ENCODE results near the gene ZPBP2. TPM values are rescaled to one million over a fixed set of nuclear protein-coding genes. Genes with fewer than 3 reads are reported as not detected.
"Not testable (repeated sequence)": the region's sequence is repeated elsewhere in the genome, so short reads cannot be mapped to it uniquely, and the experiment has no call there.

The ZPBP2 gene
- total RNA-seq, 1 donor from 2014 or later = not detected

GRCh38 chr17:39899215-39899614, 31.2 kb downstream of the ZPBP2 start:
- Histone ChIP-seq H3K4me1 (no peaks in the 10 kb centered on the region), H3K27ac (no peak overlapping the region), H3K9me3 (no peaks in the 10 kb centered on the region), H3K36me3 (no peaks in the 10 kb centered on the region), H3K27me3 (no peaks in the 10 kb centered on the region), H3K4me3 (no peak overlapping the region)
- ATAC-seq = no peak
- no peak for TF ChIP-seq CTCF (IDR thresholded peaks at IDR 0.05)
- DNase-seq = no peak
- intact Hi-C loops (cut with DNase I) = no loop called here

GRCh38 chr17:39902027-39902426, 34.0 kb downstream of the ZPBP2 start:
- H3K4me3 ChIP-seq; intact Hi-C loops (cut with DNase I); H3K9me3 ChIP-seq; DNase-seq; H3K4me1 ChIP-seq; H3K27ac ChIP-seq; H3K27me3 ChIP-seq; ATAC-seq; H3K36me3 ChIP-seq: not testable (repeated sequence)

- no peak for ATAC-seq
Measured at GRCh38 chr17:39903158-39903884, 35.3 kb downstream of the ZPBP2 start.

GRCh38 chr17:39904990-39905288, 36.9 kb downstream of the ZPBP2 start:
- DNase-seq = no peak
- no peak overlapping the region for H3K27ac ChIP-seq
- no peaks in the 10 kb centered on the region for H3K9me3 ChIP-seq
- H3K4me1 ChIP-seq = no peaks in the 10 kb centered on the region
- no peaks in the 10 kb centered on the region for H3K36me3 ChIP-seq
- no peak for ATAC-seq
- H3K27me3 ChIP-seq = no peaks in the 10 kb centered on the region
- intact Hi-C loops (cut with DNase I) = no loop called here
- TF ChIP-seq CTCF (IDR thresholded peaks at IDR 0.05) = no peak
- H3K4me3 ChIP-seq = no peak overlapping the region

More at GRCh38 chr17:39903158-39903884, 35.3 kb downstream of the ZPBP2 start:
- no peak for TF ChIP-seq CTCF (IDR thresholded peaks at IDR 0.05)
- no peaks in the 10 kb centered on the region for H3K4me1 ChIP-seq
- H3K4me3 ChIP-seq = no peak overlapping the region
- intact Hi-C loops (cut with DNase I) = no loop called here
- H3K27me3 ChIP-seq = no peaks in the 10 kb centered on the region
- H3K27ac ChIP-seq = no peak overlapping the region
- no peaks in the 10 kb centered on the region for H3K9me3 ChIP-seq
- no peaks in the 10 kb centered on the region for H3K36me3 ChIP-seq
- no peak for DNase-seq

- no peak for TF ChIP-seq CTCF (IDR thresholded peaks at IDR 0.05)
- Histone ChIP-seq H3K9me3 (no peaks in the 10 kb centered on the region), H3K27ac (no peak overlapping the region), H3K36me3 (no peaks in the 10 kb centered on the region), H3K27me3 (no peaks in the 10 kb centered on the region), H3K4me1 (no peaks in the 10 kb centered on the region), H3K4me3 (no peak overlapping the region)
- ATAC-seq (no peak), DNase-seq (no peak)
- intact Hi-C loops (cut with DNase I) = no loop called here
Measured at GRCh38 chr17:39908789-39909352, 40.9 kb downstream of the ZPBP2 start.

GRCh38 chr17:39913989-39914388, 46.0 kb downstream of the ZPBP2 start:
- Histone ChIP-seq H3K4me3 (no peak overlapping the region), H3K27ac (no peak overlapping the region), H3K9me3 (no peaks in the 10 kb centered on the region), H3K4me1 (no peaks in the 10 kb centered on the region), H3K36me3 (no peaks in the 10 kb centered on the region), H3K27me3 (no peaks in the 10 kb centered on the region)
- ATAC-seq (no peak), DNase-seq (no peak)
- intact Hi-C loops (cut with DNase I) = no loop called here
- TF ChIP-seq CTCF (IDR thresholded peaks at IDR 0.05) = no peak
